ENCODE data around the gene GAPVD1. TPM values are rescaled to one million over a fixed set of nuclear protein-coding genes. Genes with fewer than 3 reads are reported as not detected.

GAPVD1 gene
- total RNA-seq, 1 donor from 2014 or later = 70.6 TPM

DNA sequence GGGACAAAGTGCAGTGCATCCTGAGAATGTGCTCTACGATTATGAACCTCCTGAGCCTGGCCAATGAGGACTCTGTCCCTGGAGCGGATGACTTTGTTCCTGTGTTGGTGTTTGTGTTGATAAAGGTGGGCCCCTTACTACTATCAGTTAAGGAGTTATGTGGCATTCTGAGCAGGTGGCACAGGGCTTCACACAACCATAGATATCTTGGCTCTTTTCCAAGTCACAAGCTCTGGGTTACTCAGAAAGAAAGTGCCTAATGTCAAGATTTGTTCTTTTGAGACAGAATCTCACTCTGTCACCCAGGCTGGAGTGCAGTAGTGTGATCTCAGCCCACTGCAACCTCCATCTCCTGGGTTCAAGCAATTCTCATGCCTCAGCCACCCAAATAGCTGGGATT, 99.0 kb downstream of the GAPVD1 start:
- ATAC-seq (no peak), DNase-seq (no peak)
- TF ChIP-seq, protein P1, sequence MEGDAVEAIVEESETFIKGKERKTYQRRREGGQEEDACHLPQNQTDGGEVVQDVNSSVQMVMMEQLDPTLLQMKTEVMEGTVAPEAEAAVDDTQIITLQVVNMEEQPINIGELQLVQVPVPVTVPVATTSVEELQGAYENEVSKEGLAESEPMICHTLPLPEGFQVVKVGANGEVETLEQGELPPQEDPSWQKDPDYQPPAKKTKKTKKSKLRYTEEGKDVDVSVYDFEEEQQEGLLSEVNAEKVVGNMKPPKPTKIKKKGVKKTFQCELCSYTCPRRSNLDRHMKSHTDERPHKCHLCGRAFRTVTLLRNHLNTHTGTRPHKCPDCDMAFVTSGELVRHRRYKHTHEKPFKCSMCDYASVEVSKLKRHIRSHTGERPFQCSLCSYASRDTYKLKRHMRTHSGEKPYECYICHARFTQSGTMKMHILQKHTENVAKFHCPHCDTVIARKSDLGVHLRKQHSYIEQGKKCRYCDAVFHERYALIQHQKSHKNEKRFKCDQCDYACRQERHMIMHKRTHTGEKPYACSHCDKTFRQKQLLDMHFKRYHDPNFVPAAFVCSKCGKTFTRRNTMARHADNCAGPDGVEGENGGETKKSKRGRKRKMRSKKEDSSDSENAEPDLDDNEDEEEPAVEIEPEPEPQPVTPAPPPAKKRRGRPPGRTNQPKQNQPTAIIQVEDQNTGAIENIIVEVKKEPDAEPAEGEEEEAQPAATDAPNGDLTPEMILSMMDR (IDR thresholded peaks at IDR 0.05) = no peak
- Histone ChIP-seq H3K27ac (no peak overlapping the region), H3K4me3 (no peak overlapping the region), H3K27me3 (ENCODE audit: low read depth) (no peaks in the 10 kb centered on the region), H3K9me3 (no peaks in the 10 kb centered on the region), H3K36me3 (peaks cover 100% of the 10 kb centered on the region), H3K4me1 (no peaks in the 10 kb centered on the region)
- intact Hi-C loops (cut with DNase I) = no loop called here

DNA sequence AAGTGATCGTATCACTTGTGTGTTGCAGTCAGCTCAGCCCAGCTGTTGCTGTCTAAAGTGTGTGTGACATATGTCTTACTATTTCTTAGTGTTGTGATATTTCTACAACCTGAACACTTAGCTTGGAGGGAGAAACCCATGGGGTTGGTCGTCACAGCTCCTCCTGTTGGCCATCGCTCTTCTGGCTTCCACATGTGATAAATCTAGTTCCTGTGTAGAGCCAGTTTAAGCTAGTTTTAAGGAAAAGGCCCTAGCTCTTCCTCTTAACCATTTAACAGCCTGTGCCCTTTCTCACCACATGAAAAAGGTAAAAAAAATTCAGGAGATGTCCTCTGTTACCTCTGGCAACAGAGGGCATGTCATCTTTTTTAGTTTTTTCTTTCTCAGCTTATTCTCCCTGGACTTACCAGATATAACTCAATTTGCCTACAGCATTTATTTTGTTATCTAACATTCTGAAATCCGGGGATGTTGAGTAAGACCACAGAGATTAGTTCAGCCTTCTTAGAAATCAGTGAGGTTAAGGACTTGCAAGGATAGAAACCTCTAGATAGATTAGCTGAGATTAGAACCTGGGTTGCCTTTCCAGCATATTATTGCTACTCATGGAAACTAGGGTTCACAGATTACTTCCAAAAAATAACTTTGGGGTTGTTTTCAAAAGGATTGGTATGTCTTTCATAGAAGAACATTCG, 100.4 kb downstream of the GAPVD1 start:
- Histone ChIP-seq H3K36me3 (peaks cover 88% of the 10 kb centered on the region), H3K4me3 (no peak overlapping the region), H3K27me3 (ENCODE audit: low read depth) (no peaks in the 10 kb centered on the region), H3K4me1 (no peaks in the 10 kb centered on the region), H3K27ac (no peak overlapping the region), H3K9me3 (no peaks in the 10 kb centered on the region)
- no peak for DNase-seq
- intact Hi-C loops (cut with DNase I) = no loop called here
- TF ChIP-seq, protein P1 (IDR thresholded peaks at IDR 0.05) = peak; percentile 32
- ATAC-seq = peak in 1 of 2 donors; percentile 51

DNA sequence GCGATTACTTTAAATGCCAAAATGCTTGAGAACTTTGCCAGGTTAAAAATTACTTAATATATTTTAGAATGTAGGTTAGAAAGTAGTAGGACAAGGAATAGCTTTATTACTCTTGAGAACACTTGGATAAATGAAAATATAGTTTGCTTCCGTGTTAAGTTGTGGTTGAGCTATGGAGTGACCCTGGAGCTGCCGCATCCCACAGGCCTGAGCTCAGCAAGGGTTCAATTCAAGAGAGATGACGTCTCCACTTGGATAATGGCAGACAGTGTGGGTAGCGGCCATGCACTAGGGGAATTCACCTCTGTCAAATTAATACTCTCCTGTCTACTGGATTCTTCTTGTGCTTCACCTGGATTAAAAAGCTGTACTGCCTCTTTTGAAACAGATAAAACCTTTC, 105.0 kb downstream of the GAPVD1 start:
- peaks cover 41% of the 10 kb centered on the region for H3K36me3 ChIP-seq
- intact Hi-C loops (cut with DNase I) = no loop called here
- H3K4me3 ChIP-seq = no peak overlapping the region
- H3K4me1 ChIP-seq = no peaks in the 10 kb centered on the region
- no peak overlapping the region for H3K27ac ChIP-seq
- DNase-seq = no peak
- ATAC-seq = peak; percentile 65 to 78
- TF ChIP-seq, protein P1 (IDR thresholded peaks at IDR 0.05) = no peak
- no peaks in the 10 kb centered on the region for H3K9me3 ChIP-seq
- no peaks in the 10 kb centered on the region for H3K27me3 ChIP-seq (ENCODE audit: low read depth)

- H3K9me3 ChIP-seq = no peaks in the 10 kb centered on the region
- ATAC-seq (no peak), DNase-seq (no peak)
- H3K36me3 ChIP-seq = peaks cover under 1% of the 10 kb centered on the region
- H3K27me3 ChIP-seq (ENCODE audit: low read depth) = no peaks in the 10 kb centered on the region
- intact Hi-C loops (cut with DNase I) = no loop called here
- H3K4me3 ChIP-seq = no peak overlapping the region
- H3K27ac ChIP-seq = no peak overlapping the region
- peaks cover 10% of the 10 kb centered on the region for H3K4me1 ChIP-seq
- TF ChIP-seq, protein P1 (IDR thresholded peaks at IDR 0.05) = no peak
Observed at GRCh38 chr9:125370786-125371185, 109.2 kb downstream of the GAPVD1 start.

- no peak overlapping the region for H3K27ac ChIP-seq
- DNase-seq (no peak), ATAC-seq (no peak)
- H3K4me3 ChIP-seq = no peak overlapping the region
- H3K36me3 ChIP-seq = no peaks in the 10 kb centered on the region
- TF ChIP-seq, protein P1 (IDR thresholded peaks at IDR 0.05) = no peak
- intact Hi-C loops (cut with DNase I) = no loop called here
- peaks cover 10% of the 10 kb centered on the region for H3K4me1 ChIP-seq
- no peaks in the 10 kb centered on the region for H3K9me3 ChIP-seq
- peaks cover 5% of the 10 kb centered on the region for H3K27me3 ChIP-seq (ENCODE audit: low read depth)
Observed at GRCh38 chr9:125372441-125373226, 111.0 kb downstream of the GAPVD1 start.

All from lower lobe of right lung (tissue), 2 donors.